Measurements from ENCODE around the gene NINJ2. TPM values are rescaled to one million over a fixed set of nuclear protein-coding genes. Genes with fewer than 3 reads are reported as not detected.

Gene NINJ2
- total RNA-seq, 1 experiment from 2014 or later: not detected

- DNase-seq: peak; percentile 26
- Mint-ChIP-seq H3K36me3 (ENCODE audit: insufficient read depth, unreplicated experiment) (no peaks in the 10 kb centered on the region), H3K9me3 (ENCODE audit: low read depth, unreplicated experiment) (no peaks in the 10 kb centered on the region), H3K4me1 (ENCODE audit: low read depth, unreplicated experiment) (peaks cover 8% of the 10 kb centered on the region), H3K4me3 (ENCODE audit: low read depth, unreplicated experiment) (no peak overlapping the region), H3K27me3 (ENCODE audit: unreplicated experiment) (peaks cover 16% of the 10 kb centered on the region), H3K27ac (ENCODE audit: unreplicated experiment) (no peak overlapping the region)
- CTCF ChIA-PET: no interaction called here
- no TSS peak for BruUV-seq (replicated peaks)
- intact Hi-C loops (cut with micrococcal nuclease; ENCODE audit: unreplicated experiment): no loop called here
- TF ChIP-seq CTCF (IDR thresholded peaks at IDR 0.05; ENCODE audit: unreplicated experiment): no peak
These were observed 55.7 kb downstream of the NINJ2 start for GRCh38 chr12:607541-608001.

- no peak overlapping the region for H3K27ac Mint-ChIP-seq (ENCODE audit: unreplicated experiment)
- no peak for TF ChIP-seq CTCF (IDR thresholded peaks at IDR 0.05; ENCODE audit: unreplicated experiment)
- intact Hi-C loops (cut with micrococcal nuclease; ENCODE audit: unreplicated experiment): no loop called here
- H3K27me3 Mint-ChIP-seq (ENCODE audit: unreplicated experiment): peaks cover 16% of the 10 kb centered on the region
- BruUV-seq (replicated peaks): no TSS peak
- no peaks in the 10 kb centered on the region for H3K36me3 Mint-ChIP-seq (ENCODE audit: insufficient read depth, unreplicated experiment)
- H3K4me3 Mint-ChIP-seq (ENCODE audit: low read depth, unreplicated experiment): no peak overlapping the region
- H3K9me3 Mint-ChIP-seq (ENCODE audit: low read depth, unreplicated experiment): no peaks in the 10 kb centered on the region
- no peak for DNase-seq
- peaks cover 8% of the 10 kb centered on the region for H3K4me1 Mint-ChIP-seq (ENCODE audit: low read depth, unreplicated experiment)
- CTCF ChIA-PET: no interaction called here
These were observed 58.3 kb downstream of the NINJ2 start for GRCh38 chr12:604956-605355.

DNA sequence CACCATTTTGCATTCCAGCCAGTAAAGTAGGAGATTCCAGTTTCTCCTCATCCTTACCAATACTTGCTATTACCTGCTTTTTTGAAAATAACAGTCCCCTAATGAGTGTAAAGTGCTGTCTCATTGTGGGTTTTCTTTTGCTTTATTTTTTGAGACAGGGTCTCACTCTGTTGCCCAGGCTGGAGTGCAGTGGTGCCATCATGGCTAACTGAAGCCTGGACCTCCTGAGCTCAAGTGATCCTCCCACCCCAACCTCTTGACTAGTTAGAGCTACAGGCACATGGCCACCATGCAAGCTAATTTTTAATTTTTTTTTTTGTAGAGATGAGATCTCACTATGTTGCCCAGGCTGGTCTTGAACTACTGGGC lies 60.6 kb downstream of the NINJ2 start:
- no peaks in the 10 kb centered on the region for H3K36me3 Mint-ChIP-seq (ENCODE audit: insufficient read depth, unreplicated experiment)
- CTCF ChIA-PET: interaction anchor here (0.6 kb wide), 1 partner anchor 147 kb away, joined by 8 read pairs; no protein-coding TSS in a partner anchor
- no peak overlapping the region for H3K27ac Mint-ChIP-seq (ENCODE audit: unreplicated experiment)
- H3K27me3 Mint-ChIP-seq (ENCODE audit: unreplicated experiment): peaks cover 17% of the 10 kb centered on the region
- no peak for DNase-seq
- H3K4me1 Mint-ChIP-seq (ENCODE audit: low read depth, unreplicated experiment): peaks cover 6% of the 10 kb centered on the region
- H3K9me3 Mint-ChIP-seq (ENCODE audit: low read depth, unreplicated experiment): no peaks in the 10 kb centered on the region
- no TSS peak for BruUV-seq (replicated peaks)
- intact Hi-C loops (cut with micrococcal nuclease; ENCODE audit: unreplicated experiment): no loop called here
- no peak overlapping the region for H3K4me3 Mint-ChIP-seq (ENCODE audit: low read depth, unreplicated experiment)
- no peak for TF ChIP-seq CTCF (IDR thresholded peaks at IDR 0.05; ENCODE audit: unreplicated experiment)

GRCh38 chr12:601976-602699 lies 61.1 kb downstream of the NINJ2 start:
- intact Hi-C loops (cut with micrococcal nuclease; ENCODE audit: unreplicated experiment): no loop called here
- TF ChIP-seq CTCF (IDR thresholded peaks at IDR 0.05; ENCODE audit: unreplicated experiment): no peak
- no peak overlapping the region for H3K4me3 Mint-ChIP-seq (ENCODE audit: low read depth, unreplicated experiment)
- DNase-seq: no peak
- no peak overlapping the region for H3K27ac Mint-ChIP-seq (ENCODE audit: unreplicated experiment)
- H3K27me3 Mint-ChIP-seq (ENCODE audit: unreplicated experiment): peaks cover 22% of the 10 kb centered on the region
- H3K9me3 Mint-ChIP-seq (ENCODE audit: low read depth, unreplicated experiment): no peaks in the 10 kb centered on the region
- H3K36me3 Mint-ChIP-seq (ENCODE audit: insufficient read depth, unreplicated experiment): no peaks in the 10 kb centered on the region
- no TSS peak for BruUV-seq (replicated peaks)
- H3K4me1 Mint-ChIP-seq (ENCODE audit: low read depth, unreplicated experiment): peaks cover under 1% of the 10 kb centered on the region
- CTCF ChIA-PET: interaction anchor here (0.6 kb wide), 1 partner anchor 147 kb away, joined by 8 read pairs; no protein-coding TSS in a partner anchor
